ENCODE results near the gene ACSM5.
"Not testable (repeated sequence)": the region's sequence is repeated elsewhere in the genome, so short reads cannot be mapped to it uniquely, and the experiment has no call there.

ACSM5 gene

GRCh38 chr16:20399185-20399584, 10.1 kb upstream of the ACSM5 start:
- no peak for DNase-seq

GRCh38 chr16:20401066-20401465, 8.3 kb upstream of the ACSM5 start:
- DNase-seq = no peak

- no peak for DNase-seq
Observed at GRCh38 chr16:20401475-20402016, 7.8 kb upstream of the ACSM5 start.

GRCh38 chr16:20402651-20403050, 6.7 kb upstream of the ACSM5 start:
- DNase-seq = no peak

GRCh38 chr16:20404637-20405036, 4.7 kb upstream of the ACSM5 start, which contains the start of gene PDILT:
Gene PDILT (minus strand): TSS chr16:20404737. CDS start chr16:20399300, 5,437 bp downstream.
- DNase-seq = no peak

GRCh38 chr16:20410121-20410723, 888 bp downstream of the ACSM5 start:
- no peak for DNase-seq

- DNase-seq = no peak
Observed at GRCh38 chr16:20411055-20411454, 1.7 kb downstream of the ACSM5 start.

GRCh38 chr16:20415541-20415940, 6.2 kb downstream of the ACSM5 start:
- DNase-seq = no peak

GRCh38 chr16:20419093-20419492, 9.8 kb downstream of the ACSM5 start:
- DNase-seq = not testable (repeated sequence)

GRCh38 chr16:20421748-20422147, 12.4 kb downstream of the ACSM5 start:
- not testable (repeated sequence) for DNase-seq

GRCh38 chr16:20423772-20424128, 14.4 kb downstream of the ACSM5 start:
- DNase-seq = not testable (repeated sequence)

- DNase-seq = no peak
Observed at GRCh38 chr16:20424129-20424866, 15.0 kb downstream of the ACSM5 start.

- DNase-seq = not testable (repeated sequence)
Observed at GRCh38 chr16:20427401-20427797, 18.1 kb downstream of the ACSM5 start.

GRCh38 chr16:20429499-20429898, 20.2 kb downstream of the ACSM5 start:
- DNase-seq = not testable (repeated sequence)

GRCh38 chr16:20430480-20430879, 21.1 kb downstream of the ACSM5 start:
- not testable (repeated sequence) for DNase-seq

GRCh38 chr16:20430948-20431347, 21.6 kb downstream of the ACSM5 start:
- no peak for DNase-seq

- not testable (repeated sequence) for DNase-seq
Observed at GRCh38 chr16:20438950-20439349, 29.6 kb downstream of the ACSM5 start.

- not testable (repeated sequence) for DNase-seq
Observed at GRCh38 chr16:20439820-20440231, 30.5 kb downstream of the ACSM5 start.

- DNase-seq = not testable (repeated sequence)
Observed at GRCh38 chr16:20440731-20441130, 31.4 kb downstream of the ACSM5 start.

GRCh38 chr16:20441191-20441590, 31.9 kb downstream of the ACSM5 start:
- DNase-seq = no peak

- DNase-seq = not testable (repeated sequence)
Observed at GRCh38 chr16:20441859-20442258, 32.5 kb downstream of the ACSM5 start.

- DNase-seq = not testable (repeated sequence)
Observed at GRCh38 chr16:20446652-20447393, 37.5 kb downstream of the ACSM5 start.

GRCh38 chr16:20451364-20451763, 42.0 kb downstream of the ACSM5 start, which contains the start of gene ACSM2A:
Gene ACSM2A (plus strand): TSS chr16:20451521. CDS start chr16:20460115, 8,594 bp downstream.
- not testable (repeated sequence) for DNase-seq
